HG03571 (cell line): ENCODE results near the gene BNIP2.
A peak's percentile ranks its signal among the peaks of the same experiment; 100 is the strongest.
"Not testable (repeated sequence)": the region's sequence is repeated elsewhere in the genome, so short reads cannot be mapped to it uniquely, and the experiment has no call there.

Experiments
- ATAC-seq: cut with Tn5 transposase; IDR thresholded peaks from one replicate; pipeline ENCODE4 v1.9.1; 2021; ENCODE audit not compliant: unreplicated experiment

The BNIP2 gene, protein sequence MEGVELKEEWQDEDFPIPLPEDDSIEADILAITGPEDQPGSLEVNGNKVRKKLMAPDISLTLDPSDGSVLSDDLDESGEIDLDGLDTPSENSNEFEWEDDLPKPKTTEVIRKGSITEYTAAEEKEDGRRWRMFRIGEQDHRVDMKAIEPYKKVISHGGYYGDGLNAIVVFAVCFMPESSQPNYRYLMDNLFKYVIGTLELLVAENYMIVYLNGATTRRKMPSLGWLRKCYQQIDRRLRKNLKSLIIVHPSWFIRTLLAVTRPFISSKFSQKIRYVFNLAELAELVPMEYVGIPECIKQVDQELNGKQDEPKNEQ

DNA sequence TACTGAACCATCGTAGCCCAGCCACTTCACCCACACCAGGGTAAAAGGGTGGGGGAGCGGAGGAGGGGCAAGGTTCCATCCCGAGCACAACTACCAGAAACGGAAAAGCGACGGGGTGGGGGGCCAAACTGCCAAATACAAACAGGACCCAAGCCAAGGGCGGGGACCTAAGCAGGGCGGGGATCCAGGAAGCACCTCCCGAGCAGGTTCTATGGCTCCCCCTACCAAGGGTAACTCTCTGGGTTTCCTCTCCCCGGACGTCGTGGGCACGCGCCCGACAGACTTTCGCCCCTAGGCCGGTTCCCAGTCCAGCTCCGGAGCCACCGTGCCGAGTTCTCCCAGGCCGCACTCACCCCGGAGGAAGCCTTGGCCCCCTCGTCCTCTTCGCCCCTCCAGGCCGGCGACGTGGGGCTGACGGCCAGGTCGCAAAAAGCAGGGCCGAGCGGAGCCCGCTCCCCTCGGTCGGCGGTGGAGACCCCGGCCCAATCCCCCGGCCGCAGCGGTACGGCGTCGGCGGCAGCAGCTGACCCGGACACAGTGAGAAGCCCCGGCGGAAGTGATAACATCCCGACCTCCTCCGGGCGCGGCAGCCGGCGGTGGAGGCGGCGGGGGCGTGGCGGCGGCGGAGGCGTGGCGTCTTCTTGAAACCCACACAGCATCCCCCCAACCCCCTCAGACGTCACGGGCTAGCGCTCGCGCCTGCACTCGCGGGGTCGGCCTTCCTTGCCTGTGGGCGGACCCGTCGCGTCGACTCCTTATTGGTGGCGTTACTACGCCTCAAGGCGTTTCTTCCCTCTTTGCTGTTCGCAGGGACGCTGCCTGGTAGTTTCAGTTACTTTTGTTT, at the start of gene BNIP2:
BNIP2 (minus strand) TSS at position 539 of the 844 bp plus-strand sequence. CDS start 6,863 bp downstream, outside the sequence.
- ATAC-seq, result peak; percentile 86

DNA sequence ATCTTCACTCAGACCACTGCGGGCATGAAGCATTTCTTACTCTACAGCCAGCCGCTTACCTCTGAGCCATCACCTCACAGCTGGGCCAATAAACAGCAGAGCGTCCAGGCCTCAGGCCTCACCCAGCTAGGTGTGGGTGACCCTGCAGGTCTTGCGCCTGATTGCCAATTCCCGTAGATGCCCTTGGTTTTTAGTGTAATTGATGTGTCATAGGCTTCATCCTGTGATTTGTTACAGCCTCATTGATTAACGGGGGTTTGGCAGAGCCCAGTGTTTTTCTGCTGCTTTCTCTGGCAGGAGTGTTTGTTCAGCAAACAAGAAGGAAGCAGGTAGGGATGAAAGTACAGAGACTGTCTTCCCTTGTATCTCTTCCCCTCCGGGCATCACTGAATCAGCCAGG, 49.6 kb upstream of the BNIP2 start:
- ATAC-seq, result no peak

DNA sequence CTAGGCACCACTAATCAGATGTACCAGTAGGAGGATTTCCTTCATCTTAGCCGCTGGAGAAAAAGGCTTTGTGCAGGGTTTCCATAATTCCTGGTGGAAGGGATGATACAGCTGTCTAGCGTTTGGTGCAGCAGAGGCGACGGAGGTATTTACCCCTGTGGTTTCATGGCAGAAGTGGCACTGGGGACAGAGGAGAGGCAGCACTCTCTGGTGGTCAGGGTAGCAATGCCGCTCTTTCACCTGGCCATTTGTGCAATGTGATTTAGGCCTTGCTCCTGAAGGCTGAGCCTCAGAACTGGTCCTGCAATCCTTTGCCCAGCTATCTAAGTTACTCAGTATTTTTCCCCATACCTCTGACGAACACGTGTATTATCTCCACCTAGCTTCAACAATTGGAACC, 47.1 kb upstream of the BNIP2 start:
- no peak for ATAC-seq

DNA sequence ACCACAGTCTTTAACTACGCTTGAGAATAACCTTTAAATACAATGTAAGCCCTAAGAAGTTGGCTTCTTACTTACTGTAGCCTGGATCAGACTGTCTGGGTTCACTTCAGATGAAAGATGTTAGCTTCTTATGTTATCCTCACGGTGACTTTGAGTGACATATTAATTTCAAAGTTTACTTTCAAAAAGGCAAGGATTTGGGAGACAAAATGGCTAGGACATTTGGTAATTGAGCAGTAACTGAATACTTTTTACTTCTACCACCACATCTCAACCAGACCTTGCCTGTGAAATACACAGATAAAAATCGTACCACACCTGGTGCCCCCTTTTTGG, 36.0 kb upstream of the BNIP2 start:
- no peak for ATAC-seq

DNA sequence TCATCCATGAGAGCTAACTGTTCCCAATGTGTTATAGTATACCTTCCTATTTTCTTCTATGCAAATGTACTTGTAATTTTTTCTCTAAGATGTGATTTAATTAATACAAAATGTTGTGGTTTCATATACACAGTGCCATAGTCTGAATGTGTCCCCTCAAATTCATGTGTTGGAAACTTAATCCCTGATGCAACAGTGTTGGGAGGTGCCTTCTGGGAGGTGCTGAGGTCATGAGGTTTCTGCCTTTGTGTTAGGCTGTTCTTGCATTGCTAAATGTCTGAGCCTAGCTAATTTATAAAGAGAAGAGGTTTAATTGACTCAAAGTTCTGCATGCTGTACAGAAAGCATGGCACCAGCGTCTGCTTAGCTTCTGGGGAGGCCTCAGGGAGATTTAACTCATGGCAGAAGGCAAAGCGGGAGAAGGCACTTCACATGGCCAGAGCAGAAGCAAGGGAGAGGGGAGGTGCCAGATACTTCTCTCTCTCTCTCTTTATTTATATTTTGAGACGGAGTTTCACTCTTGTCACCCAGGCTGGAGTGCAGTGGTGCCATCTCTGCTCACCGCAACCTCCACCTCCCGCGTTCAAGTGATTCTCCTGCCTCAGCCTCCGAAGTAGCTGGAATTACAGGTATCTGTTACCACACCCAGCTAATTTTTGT, 34.7 kb upstream of the BNIP2 start:
- ATAC-seq, result no peak

DNA sequence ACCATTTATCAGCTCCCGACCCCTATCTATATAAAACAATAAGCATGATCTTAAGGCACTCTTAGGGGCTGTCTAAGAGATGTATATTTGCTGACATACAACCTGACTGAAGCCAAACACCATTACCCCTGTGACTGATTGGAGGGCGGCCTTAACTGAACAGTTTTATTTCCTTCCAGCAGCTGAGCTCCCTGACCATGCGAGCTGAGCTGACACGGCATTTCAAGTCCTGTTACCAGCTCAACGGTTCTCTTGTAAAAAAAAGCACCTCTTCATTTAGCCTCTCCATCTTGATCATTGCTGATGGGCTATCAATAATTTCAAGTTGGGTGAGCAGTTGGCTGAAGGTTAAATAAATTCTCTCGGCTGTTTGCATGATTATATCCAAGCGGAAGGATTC, 33.4 kb upstream of the BNIP2 start:
- no peak for ATAC-seq

DNA sequence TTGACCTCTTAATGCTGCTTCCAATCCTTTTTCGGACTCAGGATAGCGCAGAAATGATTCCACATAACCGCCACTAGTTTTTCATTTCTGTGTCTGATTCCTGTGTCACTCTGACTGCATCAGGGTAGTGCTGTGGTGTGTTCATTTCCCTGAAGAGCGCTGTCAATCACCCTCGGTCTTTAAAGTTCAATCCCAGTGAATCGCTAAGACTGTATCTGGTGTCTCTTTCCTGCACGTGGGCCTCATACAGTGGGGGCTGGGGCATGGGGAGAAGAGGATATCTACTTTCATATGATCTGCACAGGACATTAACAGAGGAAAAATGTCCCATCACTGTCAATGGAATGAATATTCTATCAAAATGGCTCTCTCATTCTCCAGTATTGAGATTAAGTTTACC, 32.9 kb upstream of the BNIP2 start:
- no peak for ATAC-seq

DNA sequence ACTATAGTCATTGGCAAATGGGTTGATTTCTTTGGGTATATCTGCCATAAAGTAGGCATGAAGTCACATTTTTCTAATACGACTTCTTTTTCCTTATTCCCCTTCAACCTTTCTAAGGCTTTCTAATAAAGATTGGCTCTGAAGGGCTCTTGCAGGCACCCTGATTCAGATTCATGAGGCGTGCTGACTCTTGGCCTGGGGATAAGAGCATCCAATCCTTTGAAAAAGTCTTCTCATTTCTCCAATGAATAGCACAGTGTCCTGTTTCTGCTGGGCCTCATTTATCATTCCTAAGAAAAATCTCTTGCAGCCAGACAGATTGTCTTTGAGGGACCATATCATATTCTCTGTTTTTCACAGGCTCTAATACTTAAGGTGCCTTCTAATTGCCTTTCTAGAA, 32.3 kb upstream of the BNIP2 start:
- ATAC-seq, result no peak

DNA sequence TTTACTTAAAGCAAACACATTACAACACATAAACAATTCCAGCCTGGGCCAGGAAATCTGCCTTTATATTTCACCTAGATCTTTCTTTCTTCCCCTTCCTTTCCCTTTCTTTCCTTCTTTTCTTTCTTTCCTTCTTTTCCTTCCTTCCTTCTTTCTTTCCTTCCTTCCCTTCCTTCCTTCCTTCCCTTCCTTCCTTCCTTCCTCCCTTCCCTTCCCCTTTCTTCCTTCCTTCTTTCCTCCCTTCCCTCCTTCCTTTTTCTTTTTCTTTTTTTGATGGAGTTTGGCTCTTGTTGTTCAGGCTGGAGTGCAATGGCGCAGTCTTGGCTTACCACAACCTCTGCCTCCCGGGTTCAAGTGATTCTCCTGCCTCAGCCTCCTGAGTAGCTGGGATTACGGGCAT, 24.1 kb upstream of the BNIP2 start:
- ATAC-seq, result no peak

DNA sequence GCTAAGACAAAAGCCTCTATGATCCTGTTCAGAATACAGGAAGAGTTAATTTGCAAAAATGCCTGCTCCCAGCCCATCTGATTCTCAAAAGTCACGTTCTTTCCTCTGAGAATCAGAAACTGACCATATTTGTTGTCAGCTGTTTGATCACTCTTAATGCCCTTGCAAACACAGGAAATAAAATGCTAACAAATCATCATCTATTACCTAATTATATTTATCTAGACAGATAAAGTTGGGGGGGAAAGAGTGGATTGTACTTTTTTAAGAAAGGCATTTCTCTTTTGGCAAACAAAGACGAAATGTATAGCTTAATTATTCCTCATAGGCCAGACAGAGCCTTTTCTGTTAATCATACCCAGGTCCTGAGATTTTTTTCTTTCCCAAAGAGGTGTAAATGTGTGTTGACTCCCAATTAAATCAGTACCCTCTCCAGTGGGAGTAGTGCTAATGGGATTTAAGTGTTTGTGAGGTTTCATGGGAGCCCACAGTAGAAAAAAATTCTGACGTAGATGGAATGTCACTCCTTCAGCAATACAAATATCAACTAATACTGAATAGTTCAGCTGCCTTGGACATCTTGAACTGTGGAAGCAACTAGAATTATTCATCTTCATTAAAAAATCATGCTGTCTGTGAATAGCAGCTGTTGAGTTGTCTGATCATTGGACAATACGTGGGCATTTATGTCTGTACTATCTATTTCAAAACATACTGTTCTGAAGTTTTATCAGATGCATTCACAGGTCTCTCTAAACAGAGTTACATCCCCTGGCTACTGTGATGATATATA, 22.5 kb upstream of the BNIP2 start:
- no peak for ATAC-seq

DNA sequence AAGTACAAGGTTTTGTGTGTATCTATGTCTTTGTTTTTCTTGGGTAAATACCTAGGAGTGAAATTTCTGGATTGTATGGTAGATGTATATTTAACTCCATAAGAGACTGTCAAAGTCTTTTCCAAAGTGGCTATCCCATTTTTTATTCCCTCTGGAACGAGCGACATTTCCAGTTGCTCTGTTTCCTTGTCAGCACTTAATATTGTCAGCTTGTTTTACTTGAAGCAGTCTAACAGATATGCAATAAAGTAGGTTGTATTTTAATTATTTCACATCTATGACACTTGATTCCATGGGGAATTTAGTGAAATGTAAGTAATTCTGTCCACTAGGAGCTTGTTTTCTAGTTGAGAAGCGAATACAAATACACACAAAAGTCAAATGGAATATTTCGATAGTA, 18.5 kb upstream of the BNIP2 start:
- ATAC-seq, result no peak

DNA sequence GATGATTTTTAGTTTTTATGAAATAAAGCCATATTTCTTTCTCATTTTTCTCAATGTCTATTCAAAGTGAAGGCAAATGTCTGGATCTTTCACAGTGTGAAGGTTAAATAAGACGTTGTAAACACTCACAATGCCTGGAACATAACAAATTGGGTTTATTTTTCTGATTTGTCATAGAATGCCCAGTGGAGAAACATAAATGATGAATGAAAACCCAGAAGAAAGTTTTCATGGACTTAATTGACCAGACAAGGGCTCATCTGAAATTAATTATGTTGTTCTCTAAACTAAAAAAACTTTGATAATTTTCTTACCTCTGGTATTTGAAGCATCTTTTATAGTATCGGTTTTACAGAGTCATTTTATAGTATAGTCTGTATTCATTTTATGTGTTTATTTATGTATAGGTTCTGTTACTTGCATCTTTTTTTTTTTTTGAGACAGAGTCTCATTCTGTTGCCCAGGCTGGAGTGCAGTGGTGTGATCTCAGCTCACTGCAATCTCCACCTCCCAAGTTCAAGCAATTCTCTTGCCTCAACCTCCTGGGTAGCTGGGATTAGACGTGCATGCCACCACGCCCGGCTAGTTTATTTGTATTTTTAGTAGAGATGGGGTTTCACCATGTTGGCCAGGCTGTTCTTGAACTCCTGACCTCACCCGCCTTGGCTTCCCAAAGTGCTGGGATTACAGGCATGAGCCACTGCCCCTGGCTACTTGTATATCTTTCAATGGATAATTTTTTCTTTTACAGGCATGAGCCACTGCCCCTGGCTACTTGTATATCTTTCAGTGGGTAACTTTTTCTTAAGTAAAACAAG, 15.1 kb upstream of the BNIP2 start:
- ATAC-seq, result no peak

DNA sequence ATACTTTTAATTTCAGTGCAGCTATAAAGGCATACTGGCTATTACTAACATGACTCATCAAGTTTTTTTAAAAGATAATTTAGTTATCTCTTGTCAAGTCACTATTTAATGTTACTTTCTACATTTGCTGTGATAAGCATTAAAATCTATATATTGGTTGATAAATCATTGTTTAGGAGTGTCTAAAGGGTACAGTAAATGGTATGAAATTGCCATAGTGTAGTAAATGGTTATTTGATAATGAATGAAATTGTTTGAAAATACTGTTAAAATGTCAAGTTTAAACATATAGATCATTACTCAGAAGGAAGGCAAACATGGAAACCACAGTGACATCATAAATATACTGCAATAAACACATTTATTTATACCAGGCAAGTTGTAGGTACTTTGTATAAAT, 13.2 kb upstream of the BNIP2 start:
- no peak for ATAC-seq

DNA sequence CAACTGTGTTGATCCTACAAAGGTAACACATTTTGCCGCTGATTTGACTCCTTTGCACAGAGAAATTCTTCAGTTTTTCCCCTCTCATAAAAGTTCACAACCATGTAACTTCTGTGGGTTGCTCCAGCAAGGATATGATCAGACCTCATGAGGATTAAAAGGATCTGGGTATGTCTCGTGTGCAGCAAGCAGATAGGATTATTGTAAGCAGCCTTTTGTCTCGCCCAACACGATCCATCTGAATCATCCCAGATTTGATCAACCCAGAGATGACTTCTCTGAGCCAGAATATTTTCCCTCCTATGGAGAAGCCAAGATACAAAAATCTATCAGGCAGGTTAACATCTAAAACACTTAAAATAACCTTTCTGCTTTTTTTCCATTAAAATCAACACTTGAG, 12.8 kb upstream of the BNIP2 start:
- no peak for ATAC-seq

DNA sequence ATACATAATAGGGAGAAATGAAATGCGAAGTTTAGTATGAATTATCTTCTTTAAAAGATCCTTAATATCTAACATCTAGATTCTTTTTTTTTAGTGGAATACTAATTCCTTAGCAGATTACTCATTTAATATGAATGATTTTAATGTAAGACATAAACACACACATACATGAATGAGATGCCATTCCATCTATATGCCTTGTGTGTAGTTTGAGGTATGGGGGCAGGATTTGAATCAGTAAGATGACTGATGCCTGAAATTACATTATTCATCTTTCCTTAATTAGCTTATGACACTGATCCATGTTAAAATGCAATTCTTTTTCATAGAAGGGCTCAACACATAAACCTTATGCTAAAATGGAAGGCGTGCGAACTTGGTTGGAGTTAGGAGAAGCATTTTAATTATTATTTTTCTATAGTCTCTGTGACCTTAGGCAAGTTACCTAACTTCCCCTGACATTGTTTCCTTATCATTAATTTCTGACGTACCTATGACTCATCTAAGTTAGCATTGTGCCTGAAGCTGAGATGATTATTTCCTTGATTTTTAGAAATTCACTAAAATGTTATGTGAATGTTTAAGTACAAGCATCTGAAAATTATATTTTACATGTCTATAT, 10.8 kb upstream of the BNIP2 start:
- ATAC-seq, result no peak

DNA sequence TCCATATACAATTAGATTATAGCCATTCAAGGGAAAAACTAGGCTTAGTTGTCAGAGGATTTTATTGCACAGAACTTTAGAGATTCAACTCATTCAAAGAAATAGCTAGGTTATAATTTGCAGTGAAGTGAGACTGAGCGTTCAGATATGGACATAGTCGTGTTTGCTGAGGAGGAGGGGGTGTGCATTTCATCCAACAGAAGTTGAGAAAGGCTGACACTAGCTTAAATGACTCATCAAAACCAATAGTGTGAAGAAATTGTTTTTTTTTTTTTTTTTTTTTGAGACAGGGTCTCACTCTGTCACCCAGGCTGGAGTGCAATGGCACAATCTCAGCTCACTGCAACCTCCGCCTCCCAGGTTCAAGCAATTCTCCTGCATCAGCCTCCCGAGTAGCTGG, 8.9 kb upstream of the BNIP2 start:
- ATAC-seq, result not testable (repeated sequence)

DNA sequence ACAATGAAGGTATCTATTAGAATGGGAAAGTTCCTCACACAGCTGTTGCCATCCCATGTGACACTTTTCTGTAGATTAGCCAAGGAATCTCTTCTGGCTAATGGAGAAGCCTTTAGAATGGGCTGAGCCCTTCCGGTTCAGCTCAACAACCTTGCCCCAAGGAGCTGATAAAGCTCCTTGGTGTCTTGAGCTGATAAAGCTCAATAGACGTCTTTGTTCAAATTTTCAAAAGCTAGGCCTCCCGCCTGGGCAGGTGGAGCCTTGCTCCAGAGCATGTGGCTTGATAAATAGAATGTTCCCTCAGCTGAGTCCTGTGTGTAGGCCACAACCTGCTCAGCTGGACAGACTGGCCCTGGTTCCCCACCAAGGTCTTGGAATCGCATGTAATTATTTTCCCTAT, 7.2 kb upstream of the BNIP2 start:
- no peak for ATAC-seq

DNA sequence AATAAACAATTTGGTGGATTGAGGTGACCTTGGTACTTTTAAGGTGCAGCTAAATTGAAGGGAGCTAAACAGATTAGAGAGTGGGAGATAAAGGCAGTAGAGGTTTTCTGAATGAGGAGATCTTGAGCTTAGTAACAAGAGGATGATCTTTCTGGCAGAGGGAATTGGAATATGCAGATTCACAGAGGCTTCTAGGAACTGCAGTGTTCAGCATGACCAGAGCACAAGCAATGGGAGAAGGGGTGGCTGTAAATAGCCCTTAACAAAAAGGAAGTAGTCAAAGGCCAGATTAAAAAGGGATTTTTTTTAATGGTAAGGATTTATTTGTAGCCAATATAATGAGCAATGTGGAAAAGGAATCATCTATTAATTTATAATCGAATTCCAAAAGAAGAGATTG, 5.7 kb upstream of the BNIP2 start:
- no peak for ATAC-seq

DNA sequence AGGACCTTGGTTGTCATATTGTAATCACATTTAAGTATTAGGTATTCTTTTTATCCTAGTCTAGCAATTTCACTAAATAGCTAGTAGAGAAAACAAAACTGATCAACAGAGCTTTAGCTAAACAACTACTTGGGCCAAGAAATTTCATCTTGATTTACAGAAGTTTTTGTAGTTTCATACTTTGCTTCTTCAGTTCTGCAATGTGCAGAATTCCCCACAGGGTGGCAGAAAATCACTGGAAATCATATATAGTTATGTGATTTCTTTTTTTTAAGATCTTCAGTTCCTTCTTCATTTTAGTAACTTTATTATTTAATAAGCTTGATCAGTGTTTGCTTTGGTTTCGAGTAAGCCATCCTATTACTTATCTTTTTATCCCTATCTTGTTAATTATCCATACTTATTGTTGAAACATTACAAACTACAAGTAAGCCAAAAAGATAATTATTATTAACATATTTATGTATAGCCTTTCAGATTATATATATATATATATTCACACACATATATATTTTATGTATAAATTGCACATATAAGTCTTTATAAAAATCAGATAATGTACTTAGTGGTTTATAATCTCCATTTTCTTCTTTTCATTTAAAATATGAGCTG, 2.2 kb upstream of the BNIP2 start:
- ATAC-seq, result no peak
